Stimulated activated CD8-positive, alpha-beta memory T cell treated with anti-CD3 and anti-CD28 coated beads, Interleukin-7, amount 100 ng/mL, for 24 hours (primary cell): ENCODE results near the gene SLC39A9.
"Not testable (repeated sequence)": the region's sequence is repeated elsewhere in the genome, so short reads cannot be mapped to it uniquely, and the experiment has no call there.

Source experiments
- DNase-seq: peaks from one replicate; pipeline ENCODE4 v3.0.0-alpha.2; 2020; ENCODE audit warnings: low read depth

Gene SLC39A9

DNA sequence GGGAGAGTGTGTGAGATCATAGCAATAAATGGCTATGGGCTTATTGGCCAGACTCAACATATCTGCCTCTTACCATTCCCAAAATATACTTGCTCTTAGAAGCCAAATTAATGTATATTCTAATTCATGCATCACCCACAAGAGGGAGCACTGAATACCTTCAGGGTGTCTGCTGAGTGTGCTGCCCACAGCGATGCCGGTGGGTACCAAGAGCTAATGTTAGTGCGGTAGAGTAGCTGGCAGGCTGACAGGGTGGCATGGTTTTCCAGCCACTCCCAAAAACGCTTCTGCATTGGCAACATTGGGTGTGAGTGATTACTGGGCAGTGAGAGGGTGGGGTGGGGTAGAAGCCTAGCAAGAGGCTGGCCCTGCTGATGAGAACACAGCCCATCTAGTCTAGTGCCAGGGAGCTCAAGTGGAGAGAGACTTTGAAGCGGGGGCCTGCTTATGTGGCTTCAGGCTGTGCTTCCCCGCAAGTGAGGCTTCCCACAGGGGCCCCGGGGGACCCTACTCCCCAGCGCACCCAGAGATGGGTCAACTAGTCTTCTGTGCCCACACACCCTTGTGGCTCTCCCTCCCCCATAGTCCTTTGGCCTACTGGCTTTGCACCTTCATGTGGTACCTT, 76.8 kb downstream of the SLC39A9 start:
- no peak for DNase-seq

DNA sequence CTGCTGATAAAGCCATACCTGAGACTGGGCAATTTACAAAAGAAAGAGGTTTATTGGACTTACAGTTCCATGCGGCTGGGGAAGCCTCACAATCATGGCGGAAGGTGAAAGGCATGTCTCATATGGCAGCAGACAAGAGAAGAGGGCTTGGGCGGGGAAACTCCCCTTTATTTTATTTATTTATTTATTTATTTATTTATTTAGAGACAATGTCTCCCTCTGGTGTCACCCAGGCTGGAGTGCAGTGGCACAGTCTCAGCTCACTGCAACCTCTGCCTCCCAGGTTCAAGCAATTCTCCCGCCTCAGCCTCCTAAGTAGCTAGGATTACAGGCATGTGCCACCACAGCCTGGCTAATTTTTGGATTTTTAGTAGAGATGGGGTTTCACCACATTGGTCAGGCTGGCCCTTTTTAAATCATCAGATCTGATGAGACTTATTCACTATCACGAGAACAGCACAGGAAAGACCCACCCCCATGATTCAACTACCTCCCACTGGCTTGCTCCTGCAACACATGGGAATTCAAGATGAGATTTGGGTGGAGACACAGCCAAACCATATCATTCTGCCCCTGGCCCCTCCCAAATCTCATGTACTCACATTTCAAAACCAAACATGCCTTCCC, 78.4 kb downstream of the SLC39A9 start:
- DNase-seq: not testable (repeated sequence)

DNA sequence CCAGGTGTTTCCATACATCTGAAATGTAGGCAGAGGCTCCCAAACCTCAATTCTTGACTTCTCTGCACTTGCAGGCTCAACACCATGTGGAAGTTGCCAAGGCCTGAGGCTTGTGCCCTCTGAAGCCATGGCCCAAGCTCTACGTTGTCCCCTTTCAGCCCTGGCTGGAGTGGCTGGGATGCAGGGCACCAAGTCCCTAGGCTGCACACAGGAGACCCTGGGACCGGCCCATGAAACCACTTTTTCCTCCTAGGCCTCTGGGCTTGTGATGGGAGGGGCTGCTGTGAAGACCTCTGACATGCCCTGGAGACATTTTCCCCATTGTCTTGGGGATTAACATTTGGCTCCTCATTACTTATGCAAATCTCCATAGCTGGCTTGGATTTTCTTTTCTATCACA, 79.6 kb downstream of the SLC39A9 start:
- not testable (repeated sequence) for DNase-seq

DNA sequence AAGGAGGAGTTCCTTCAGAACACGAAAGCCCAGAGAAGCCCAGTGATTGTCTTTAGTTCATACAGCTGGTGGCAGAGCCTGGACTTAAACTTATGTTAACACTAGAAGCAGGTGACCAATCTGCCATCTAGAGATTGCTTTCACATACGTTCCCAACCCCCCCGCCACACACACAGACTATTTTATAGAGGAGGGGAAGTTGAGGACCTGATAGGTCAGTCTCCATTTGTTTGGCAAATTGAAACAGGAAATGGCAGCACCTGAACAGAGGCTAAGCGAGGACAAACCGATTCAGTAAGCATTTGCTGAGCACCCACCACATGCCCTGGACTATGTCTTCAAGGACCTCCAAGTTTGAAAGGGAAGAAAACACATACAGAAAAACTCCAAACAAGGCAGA, 81.2 kb downstream of the SLC39A9 start:
- DNase-seq: no peak

DNA sequence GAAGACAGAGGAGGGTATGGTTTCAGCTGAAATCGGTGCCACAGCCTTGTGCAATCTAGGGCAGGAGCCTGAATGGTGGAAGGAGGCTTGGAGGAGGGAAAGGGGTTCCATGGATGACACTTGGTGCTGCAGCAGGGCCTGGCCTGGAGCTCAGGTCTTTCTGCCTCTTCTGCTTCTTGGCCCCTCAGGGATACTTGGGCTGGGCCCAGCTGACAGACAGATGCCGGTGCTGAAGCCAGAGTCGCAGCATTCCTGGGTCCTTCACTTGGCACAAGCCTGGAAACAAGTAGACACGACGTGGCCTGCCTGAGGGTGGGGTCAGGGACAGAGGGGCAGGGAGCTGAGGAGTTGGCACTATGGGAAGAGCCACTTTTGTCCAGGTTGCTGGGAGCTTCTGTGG, 81.6 kb downstream of the SLC39A9 start:
- no peak for DNase-seq

DNA sequence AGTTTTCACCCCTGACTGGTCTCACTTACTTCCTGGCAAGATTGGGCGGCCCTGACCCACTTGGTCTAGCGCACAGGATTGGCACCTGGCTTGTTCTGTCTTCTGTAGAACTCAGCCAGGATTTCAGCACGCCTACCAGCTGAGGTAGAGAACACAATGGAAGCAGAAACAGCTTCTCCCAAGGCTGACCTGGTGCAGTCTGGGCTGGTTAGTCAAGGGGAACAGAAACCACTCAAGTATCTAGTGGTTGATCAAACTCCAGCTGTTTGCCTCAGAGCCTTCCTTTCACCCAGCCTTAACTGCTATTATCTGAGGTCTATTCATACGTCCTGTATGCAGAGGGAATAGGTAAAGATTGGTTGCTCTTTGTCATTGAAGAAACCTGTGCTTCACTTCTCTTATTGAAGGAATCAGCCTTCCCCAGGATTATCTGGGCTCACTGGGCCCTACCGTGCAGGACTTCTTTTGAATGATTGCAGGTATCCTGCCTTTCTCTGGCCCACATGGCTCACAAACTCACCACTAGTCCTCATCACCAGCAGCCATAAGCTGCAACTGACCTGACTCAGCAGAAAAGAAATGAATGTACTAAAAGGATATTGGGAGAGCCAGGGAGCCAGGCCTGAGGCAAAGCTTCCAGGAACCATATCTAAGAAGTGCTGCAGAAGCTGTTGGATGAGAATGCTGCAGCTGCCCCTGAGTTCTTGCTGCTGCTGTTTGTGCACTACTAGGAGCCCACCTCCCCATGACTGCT, 83.5 kb downstream of the SLC39A9 start:
- no peak for DNase-seq

GRCh38 chr14:69483765-69484443, 85.4 kb downstream of the SLC39A9 start:
- DNase-seq: no peak

- DNase-seq: no peak
Measured at GRCh38 chr14:69484444-69485314, 86.2 kb downstream of the SLC39A9 start, which contains the start of gene PLEKHD1. Gene PLEKHD1 (plus strand): TSS chr14:69484728. CDS start chr14:69484966, 238 bp downstream.

DNA sequence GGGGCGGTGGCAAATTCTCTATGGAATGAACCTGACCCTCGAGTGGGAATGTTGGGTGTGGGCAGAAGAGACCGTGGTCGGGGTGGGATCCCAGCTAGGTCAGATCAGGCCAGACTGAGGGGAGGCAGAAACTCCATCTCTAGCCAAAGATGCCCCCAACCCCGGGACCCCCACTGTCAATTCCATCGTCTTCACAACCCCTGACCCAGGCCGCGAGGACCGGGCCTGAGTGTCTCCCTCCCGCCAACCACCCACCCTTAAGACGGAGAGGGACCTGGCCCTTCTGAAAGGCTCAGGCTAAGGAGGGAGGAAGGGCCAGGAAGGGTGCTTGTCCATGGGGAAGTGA, 86.8 kb downstream of the SLC39A9 start:
- DNase-seq: no peak

DNA sequence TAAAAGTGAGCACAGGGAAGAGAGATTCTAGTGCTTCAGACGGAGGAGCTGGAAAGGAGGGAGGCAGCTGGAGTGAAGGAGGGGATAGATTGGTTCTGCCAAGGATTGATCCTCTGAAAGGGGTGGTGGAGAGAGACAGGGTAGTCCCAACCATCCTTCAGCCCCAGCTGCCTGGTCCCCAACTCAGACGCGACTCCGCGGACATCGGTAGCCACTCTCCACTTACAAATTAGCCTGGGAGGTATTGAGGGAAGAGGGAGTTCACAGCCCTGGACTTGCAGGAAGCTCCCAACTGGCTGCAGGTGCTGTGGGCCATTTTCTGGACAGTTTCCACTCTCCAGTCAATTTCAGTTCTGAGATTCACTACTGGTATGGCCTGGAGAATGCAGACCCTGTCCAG, 87.2 kb downstream of the SLC39A9 start:
- DNase-seq: no peak

DNA sequence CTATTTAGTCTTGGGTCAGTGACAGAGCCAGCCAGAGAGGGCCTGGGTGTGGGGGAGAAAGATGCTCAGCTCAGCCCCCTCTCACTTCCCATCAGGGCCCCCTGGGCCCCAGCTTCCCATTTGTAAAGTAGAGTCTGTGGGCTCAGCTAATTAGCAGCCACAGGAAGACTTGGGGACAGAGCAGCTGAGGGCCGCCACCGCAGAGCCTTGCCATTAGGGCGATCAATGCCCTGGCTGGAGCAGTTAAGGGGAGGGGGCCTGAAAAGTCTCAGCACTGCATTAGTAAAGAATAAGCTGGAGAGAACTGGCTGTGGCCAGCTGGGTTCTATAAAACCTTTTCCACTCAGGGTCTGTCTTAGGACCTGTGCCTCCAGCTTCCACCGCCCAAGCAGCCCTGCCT, 88.7 kb downstream of the SLC39A9 start:
- DNase-seq: no peak

DNA sequence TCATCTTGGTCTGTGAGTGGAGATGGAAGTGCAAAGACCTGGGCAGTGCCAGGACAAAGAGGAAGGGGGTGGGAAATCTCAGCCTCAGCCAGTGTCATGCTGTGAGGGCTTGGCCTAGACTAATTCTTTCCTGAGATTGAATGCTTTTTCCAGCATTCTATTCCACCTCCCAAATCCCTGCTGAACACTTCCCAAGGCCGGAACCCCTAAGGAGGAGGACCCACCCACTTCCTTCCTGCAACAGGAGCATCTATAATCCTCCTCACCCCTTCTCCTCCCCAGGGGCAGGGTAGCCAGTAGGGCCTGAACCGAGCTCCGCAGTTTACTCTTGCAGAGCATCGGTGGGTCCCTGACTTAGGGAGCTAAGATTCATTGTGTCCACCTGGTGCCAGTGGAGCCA, 89.3 kb downstream of the SLC39A9 start:
- no peak for DNase-seq

GRCh38 chr14:69489495-69489894, 91.0 kb downstream of the SLC39A9 start:
- no peak for DNase-seq

- DNase-seq: no peak
Measured at GRCh38 chr14:69490219-69490918, 91.9 kb downstream of the SLC39A9 start.

DNA sequence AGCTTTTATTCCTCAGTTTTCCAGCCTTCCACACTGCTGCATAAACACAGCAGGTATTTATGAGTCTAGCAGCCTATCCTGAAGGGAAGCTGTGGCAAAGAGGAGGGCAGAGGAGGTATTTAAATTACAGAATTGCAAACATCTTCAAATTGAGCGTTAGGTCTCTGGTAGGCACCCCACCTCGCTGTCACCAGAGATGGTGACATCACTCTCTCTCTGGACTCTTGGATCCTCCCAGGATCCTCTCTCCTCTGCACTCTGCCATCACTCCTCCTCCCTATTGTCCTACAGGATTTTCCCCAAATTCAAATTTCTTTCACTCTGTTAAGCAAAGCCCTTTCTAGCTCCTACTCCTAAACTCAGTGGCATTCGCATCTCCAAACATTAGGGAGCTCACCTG, 92.7 kb downstream of the SLC39A9 start:
- no peak for DNase-seq

- DNase-seq: no peak
Measured at GRCh38 chr14:69493038-69493437, 94.5 kb downstream of the SLC39A9 start.

- DNase-seq: no peak
Measured at GRCh38 chr14:69493791-69494190, 95.3 kb downstream of the SLC39A9 start.

DNA sequence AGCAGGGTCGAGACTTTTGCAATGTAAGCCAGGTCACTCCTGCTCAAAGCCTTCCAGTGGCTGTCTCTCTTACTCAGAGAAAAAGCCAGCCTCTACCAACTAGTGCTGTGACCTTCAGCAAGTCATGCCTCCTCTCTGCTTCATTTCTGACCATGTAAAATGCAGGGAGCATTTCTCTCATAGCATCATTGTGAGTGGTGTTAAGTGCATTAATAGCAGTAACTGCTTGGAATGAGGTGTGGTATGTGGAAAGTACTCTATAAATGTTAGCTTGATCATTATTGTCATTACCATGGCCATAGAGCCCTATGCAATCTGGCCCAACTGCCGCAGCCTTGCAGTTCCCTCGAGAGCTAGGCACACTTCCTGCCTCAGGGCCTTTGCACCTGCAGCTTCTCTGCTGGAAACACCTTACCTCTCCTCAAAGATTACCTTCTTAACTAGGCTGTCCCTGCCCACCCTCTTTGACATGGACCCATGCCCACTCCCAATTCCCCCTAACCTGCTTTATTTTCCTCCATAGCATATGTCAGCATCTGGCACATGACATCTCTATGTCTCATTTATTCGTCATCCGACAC, 96.9 kb downstream of the SLC39A9 start:
- no peak for DNase-seq

GRCh38 chr14:69497866-69498265, 99.4 kb downstream of the SLC39A9 start:
- DNase-seq: not testable (repeated sequence)

DNA sequence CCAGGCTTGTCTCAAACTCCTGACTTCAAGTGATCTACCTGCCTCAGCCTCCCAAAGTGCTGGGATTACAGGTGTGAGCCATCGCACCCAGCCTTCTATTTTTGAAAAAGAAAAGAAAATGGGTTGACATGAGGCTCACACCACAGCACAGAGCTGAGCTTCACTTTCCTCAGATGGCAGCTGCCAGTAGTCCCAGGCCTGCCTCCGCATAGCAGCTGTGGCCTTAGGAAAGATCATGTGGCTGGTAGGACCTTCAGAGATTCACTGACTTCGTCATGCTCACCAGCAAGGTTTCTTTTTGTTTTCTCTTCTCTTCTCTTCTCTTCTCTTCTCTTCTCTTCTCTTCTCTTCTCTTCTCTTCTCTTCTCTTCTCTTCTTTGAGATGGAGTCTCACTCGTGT, 99.8 kb downstream of the SLC39A9 start:
- not testable (repeated sequence) for DNase-seq

GRCh38 chr14:69499436-69499835, 100.9 kb downstream of the SLC39A9 start:
- no peak for DNase-seq
